Putamen (tissue), 1 donor: Measurements from ENCODE around the gene ALDOA.
"Not testable (repeated sequence)": the region's sequence is repeated elsewhere in the genome, so short reads cannot be mapped to it uniquely, and the experiment has no call there.

Experiments
- DNase-seq: peaks from one replicate; pipeline ENCODE4 v3.0.0-alpha.2; 2016; ENCODE audit warnings: low spot score

The ALDOA gene

DNA sequence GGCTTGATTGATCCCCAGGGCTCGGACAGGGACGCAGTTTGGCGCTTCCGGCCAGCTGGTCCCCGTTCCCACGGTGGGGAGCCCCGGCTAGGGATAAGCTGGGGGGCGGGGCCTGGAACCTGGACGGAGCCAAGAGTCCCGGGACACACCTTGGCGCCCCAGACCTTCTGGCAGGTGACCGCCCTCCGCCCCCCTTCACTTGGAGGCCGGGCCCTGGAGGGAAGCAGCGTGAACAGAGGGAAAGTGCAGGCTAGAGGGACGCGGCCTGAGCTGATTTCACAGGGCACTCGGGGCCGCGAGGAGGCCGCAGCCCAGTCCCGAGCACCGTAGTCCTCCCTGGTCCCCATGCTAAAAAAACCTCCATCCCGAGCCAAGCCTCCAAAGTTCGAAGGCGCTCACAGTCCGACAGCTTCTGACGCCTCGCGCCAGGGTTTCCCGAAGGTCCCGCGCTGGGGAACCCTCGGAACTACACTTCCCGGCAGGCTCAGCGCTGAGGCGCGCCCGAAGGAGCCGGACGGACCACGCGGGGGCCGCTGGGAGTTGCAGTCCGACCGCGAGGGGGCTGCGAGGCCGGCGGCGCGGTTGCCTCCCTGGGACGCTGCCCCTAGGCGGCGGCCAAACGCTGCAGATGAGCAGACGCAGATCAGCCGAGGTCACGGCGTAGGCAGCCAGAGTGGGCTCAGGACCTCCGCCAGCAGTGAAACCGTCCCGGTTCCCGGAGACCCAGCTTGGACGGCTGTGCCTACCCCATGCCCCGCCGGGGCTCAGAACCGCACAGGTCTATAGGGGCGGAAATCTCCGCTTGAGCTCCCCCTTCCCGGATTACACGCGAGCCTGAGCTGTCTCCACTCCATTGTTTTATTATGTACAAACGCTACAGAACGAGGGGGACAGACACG is 26.2 kb downstream of the ALDOA start, which contains the start of gene TBX6:
TSS of gene TBX6 (minus strand) at position 451 of the 899 bp plus-strand sequence. CDS start 731 bp downstream, outside the sequence.
- DNase-seq, result peak; percentile 91

DNA sequence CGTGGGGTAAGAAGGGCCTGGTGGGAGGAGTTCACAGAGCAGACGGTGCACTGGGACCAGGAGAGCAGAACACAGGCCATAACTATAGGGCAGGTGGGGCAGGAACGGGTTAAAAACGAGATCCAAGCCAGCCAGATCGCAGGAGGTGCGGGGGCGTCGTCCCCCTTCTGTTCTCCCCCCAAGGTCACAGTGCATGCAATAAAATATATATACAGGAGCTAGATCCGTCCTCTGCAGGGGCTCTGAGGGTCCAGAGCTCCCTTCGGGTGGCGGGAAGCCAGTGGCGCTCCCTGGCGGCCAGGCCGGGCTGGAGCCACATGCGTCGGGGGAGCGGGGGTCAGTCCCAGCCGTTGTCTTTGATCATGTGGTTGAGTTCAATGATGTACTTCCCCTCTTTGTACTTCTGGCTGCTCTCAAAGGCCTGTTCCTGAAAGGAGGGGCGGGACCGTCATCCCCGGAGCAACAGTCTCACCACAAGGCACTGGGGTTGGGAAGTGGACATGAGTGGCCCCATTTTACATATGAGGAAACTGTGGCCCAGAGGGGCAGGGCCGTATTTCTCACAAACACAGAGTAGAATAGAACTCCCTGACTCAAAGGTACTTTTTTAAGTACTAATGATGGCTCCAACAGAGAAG is 26.9 kb downstream of the ALDOA start:
- DNase-seq, result peak; percentile 81

DNA sequence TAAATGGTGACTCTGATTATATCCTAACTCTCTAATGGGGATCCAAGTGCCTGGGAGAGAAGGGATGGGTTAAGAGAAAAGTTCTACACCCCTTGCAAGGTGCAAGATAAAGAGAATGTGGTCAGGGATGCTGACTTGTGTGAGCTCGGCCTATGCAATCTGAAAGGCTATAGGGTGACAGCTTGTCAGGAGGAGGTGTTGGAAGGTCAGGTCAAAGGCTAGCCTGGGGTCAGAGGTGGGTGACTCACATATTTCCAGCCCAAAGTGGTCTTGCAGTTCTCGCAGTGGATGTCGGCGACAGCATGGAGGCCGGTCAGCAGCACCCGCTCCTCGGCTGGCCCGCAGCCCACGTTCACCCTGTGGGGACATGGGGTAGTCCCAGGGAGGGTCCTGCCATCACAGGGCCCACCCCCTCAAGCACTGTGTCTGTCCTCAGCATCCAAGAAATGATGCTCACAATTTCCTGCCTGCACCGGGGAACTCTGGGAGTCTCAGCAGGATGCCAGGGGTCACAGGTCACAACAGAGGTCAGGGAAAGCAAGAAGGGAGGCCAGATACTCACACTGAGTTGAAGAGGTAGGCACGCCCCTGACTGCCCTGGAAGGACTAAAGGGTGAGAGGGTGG is 29.1 kb downstream of the ALDOA start:
- no peak for DNase-seq

DNA sequence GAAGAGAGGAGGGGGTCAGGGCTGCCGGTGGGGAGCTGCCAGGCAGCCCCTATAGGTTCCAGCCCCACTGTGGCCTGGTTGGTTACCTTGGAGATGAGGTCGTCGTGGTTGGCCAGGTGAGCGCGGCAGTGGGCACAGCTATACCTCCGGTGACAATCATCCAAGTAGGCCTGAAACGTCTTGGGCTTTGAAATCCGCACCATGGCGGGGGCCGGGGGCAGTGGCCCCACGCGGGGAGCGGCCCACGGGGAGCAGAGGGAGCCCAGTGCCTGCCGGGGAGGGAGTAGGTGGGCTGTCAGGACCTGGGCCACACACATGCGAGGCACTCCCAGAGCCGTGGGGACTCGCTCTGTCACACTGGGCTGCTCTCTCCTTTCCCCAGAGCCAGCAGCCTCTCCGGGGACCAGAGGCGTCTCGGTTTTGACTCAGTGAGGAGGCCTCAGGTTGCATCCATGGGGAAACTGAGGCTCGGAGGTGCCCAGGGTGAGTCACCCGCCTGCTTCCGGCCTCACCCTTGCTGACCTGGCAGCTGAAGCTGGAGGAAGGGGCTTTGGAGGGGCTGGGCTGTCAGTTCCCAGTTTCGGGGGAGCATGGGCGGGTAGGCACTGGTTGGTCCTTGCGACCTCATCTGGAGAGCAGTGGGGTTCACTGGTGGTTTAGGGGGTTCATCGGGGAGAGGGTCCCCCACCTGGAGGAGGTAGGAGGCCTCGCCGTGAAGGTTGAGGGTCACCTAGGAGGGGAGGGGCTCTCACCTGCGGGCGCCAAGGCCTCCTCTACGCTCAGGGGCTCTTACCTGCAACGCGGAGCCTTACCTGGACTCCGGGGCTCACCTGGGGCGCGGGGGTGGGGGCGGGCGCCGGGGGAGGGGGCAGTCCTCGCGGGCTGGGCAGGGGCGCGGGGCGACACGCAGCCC is 29.9 kb downstream of the ALDOA start:
- no peak for DNase-seq

DNA sequence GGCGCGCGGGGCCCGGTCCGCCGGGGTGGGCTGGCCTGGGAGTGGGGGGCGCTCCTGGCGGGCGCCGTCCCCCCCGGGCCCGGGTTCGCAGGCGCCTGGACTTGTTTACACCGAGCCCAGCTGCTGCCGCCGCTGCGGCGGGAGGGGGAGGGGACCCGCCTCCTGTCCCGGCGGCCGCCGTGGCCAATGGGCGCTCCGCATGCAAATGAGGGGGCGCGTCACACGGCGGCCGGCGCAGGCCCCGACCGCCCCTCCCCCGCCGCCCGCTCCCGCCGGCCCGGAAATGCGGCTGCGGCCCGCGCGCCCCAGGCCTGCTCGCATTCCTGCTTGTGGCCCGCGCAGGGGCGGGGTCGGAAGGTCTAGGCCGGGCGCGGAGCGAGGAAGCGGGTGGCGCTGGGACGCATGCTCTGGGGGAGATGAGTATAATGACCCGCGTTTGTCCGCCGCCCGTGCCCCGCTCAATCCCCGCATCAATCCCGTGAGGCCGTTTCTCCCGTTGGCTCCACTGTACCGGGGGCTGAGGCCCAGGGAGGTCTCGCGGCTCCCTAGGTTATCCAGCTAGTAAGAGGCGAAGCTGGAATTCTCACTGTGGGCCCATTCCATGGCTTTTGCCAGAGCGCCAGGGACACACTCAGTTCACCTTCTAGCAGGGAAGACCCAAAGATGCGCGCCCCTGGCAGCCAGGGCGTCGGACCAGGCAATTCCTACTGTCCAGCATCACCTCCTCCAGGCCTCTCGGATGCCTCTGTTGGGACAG is 30.7 kb downstream of the ALDOA start, which contains the start of gene YPEL3:
TSS of gene YPEL3 (minus strand) at position 109 of the 757 bp plus-strand sequence. CDS start 731 bp downstream, outside the sequence.
- peak; percentile 91 for DNase-seq

DNA sequence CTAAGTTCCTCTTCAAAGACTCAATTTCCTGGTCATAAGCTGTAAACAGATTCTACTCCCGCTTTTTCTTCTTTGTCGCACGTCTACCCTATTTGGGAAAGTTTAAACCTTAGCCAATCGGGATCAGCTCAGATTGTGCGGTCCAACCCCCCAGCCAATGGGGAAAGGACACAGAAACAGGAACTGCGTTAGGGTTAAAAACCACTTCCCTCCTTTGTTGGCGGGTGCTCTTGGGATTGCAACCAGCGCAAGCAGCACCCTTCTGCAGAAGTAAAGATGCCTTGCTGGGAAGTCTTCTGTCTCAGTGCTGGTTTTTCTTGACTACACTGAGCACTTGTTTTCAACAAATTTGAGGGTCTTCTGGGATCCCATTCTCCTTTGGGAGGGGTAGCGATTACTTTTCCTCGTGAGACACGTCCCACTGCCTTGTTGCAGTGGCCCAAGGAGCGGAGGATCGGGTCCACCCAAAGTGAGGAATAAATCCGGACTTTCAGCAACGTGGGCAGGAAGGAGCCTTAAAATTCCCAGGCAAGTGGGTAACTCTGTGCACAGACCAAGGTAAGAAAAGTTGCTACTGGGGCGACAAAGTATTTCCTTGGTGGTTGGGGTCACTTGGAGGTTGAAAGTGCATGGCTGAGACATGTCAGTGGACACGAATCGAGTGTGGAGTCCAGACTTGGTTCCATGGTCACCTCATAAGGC is 31.5 kb downstream of the ALDOA start:
- DNase-seq, result no peak

DNA sequence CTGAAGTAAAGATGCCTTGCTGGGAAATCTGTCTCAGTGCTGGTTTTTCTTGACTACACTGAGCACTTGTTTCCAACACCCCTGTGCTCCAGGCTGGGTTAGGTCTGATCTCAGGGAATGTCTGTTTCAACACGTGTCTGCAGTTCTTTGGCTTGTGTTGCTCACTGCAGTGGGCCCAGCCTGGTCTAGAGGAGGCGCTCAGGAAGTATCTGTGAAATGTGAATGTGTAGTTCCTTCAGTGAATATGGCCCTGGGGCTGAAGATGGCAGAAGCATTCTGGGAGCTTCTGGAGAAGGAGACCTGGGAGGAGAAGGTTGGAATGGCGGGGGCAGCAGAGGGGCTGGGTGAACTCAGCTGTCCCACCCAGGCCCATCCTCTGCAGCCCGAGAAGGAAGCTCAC is 38.5 kb downstream of the ALDOA start:
- no peak for DNase-seq

DNA sequence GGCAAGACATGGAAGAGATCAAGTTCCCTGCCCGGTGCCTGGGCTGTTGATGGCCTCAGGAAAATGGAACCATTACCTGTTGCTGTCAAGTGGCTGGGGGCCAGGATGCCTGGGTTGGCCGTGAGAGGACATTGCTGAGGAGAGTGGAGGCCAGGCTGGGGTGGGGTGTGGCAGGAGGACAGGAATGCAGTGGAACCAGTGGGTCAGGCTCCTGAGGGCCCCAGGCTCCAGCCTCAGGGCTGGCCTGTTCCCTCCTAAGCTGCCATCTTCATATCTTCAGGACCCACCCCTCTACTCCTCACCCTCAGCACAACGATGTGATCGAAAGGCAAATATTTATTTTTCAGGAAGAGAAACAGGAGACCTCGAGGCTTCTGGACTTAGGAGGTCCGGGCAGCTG is 38.9 kb downstream of the ALDOA start:
- DNase-seq, result no peak

DNA sequence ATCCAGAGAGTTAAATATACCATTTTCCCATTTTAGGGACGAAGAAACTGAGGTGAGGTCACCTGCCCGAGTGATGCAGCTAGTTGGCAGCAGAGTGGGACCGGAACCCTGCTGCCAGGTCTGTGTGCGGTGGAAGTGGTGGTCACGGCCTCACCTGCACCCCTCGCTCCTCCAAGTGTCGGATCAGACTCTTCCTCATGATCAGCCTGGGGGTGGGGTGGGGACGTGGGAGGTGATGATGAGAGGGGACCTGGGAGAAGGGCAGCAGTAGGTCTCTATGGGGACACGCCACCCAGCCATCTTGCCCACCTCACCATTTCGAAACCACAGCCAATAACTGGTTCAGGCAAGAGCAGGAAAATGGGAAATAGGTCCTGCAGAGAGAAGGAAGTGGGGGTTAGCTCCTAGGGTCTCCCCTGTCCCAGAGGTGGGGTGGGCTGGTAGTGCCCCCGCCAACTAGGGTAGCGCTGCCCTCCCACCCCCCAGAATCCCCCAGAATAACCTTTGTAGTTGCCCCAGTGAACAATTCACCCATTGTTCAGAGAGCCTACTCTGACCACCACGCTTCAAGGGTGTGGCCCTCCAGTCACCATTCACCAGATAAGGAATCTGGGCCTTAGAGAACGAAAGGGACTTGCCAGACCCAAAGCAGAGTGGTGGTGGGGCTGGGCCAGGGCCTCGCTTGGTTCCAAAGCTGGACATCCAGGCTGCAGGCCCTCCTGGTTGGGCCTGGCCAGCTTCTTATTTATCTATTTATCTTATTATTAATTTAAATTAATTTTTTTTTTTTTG is 42.7 kb downstream of the ALDOA start:
- DNase-seq, result no peak

DNA sequence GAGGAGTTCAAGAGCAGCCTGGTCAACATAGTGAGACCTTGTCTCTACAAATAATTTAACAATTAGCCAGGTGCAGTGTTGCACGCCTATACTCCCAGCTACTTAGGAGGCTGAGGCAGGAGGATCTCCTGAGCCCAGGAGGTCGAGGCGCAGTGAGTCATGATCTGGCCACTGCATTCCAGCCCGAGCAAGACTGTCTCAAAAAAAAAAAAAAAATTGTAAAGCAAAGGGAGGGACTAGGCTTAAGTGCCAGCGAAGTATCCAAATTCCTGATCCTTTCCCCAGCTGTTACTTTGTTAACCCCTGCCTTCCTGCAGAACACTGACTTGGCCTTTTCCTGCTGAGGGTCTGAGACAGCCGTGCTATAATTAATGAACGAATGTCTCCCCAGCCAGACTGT is 45.1 kb downstream of the ALDOA start:
- DNase-seq, result no peak

DNA sequence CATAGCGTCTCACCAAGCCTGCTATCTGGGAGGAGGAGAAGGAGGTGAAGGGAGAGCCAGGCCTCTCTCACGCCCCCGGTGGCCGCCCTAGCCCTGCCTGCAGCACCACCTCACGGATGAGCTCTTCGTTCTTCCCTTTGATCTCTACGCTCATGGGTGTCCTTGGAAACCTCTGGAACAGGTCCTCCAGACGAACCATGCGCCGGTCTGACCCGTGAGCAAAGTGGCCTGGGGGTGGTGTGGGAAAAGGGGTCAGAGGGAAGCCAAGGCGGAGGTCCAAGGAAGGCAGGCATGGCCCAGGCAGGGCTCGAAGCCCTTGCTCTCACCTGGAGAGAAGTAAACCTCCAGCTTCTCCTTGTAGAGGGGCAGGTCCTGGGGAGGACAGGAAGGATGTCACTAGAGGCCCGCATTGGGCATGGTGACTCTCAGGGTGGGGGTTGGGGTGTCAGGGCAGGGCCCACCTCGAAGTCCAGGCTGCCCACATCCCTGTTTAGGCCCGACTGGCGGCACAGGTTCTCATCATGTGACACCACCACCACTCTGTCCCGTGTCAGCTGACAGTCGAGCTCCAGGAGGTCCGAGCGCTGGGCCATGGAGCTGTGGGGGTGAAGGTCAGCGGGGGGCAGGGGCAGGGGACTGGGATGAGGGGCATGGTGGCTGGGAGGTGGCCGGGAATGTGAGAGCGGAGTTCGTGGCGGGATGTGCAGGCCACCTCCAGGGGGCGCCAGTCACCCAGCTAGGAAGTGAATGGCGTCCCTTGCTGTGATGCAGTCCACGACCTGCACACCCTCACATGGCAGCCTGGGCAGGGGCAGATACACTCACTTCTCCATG is 46.9 kb downstream of the ALDOA start:
- no peak for DNase-seq

DNA sequence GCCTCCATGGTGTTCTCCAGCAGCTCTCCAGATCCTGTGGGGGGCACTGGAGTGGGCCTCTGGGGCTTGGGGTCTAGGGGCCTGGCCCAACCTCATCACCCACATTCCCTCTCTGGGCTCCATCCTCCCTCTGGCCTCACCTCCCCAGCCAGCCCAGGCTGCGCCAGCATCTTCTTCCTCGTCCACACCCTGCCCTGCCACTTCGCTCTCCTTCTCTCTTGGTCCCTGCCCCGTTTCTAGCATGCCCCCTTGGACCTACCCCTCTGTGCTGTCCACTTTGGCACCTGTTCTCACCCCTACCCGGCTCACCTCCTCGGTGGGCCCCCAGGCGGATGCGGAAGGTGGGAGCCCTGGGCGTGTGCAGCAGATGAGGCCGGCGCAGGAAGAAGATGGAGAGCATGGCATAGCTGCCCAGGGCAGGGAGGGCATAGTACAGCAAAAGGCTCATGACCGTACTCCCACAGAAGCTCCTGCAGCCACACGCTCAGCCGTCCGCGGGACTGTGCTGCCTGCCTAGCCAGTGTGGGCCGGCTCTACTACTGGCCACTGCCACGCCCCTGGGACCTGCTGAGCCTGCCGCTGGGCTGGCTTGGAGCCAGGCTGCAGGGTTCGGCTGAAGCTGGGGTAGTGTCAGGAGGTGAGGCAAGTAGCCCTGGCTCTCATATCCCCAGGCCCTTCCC is 47.6 kb downstream of the ALDOA start, which contains the start of gene GDPD3:
TSS of gene GDPD3 (minus strand) at position 507 of the 680 bp plus-strand sequence. CDS start at position 448, 59 bp downstream.
- DNase-seq, result no peak

DNA sequence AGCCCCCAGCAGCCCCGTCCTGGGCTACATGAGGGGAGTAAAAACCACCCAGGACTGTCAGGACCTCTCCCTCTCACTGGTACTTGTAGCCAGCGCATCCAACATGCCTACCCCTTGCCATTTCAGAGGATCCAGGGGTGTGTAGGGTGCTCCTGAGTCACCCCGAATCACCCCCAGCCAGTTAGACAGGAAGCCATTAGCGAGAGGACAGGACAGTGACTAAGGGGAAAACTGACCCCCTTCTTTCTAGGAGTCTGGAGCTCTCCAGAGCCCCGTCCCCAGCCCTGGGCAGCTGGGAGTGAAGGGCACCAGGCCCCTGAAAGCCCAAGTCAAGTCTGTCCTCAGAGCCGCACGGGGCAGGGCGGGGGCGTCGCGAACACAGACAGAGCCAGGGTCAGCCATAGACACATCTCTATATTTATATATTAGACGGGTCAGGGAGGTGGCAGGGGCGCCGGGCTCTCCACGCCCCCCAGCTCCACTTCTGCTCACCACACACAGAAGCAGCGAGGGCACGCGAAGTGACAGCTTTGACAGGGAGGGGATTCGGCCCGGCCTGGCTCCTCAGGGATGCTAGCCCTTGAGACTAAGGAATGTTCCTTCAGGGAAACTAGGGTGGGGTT is 48.3 kb downstream of the ALDOA start:
- DNase-seq, result no peak

DNA sequence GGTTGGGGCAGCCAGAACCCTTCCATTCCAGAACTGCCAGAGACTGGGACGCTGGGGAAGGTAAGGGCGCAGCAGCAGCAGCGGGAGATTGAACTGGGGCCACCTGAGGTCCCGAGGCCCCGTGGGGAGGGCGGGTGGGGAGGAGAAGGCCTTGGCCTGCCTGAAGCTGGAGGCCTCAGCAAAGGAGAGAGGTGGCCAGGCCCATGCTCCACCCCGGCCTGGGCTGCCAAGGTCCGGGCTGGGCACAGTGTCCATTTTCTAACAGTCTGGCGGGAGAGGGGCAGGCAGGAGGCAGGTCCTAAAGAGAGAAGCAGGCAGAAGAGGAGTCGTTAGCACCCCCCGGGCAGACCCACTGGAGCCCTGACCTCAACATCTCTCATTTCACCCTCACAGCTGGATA is 48.9 kb downstream of the ALDOA start:
- DNase-seq, result no peak

DNA sequence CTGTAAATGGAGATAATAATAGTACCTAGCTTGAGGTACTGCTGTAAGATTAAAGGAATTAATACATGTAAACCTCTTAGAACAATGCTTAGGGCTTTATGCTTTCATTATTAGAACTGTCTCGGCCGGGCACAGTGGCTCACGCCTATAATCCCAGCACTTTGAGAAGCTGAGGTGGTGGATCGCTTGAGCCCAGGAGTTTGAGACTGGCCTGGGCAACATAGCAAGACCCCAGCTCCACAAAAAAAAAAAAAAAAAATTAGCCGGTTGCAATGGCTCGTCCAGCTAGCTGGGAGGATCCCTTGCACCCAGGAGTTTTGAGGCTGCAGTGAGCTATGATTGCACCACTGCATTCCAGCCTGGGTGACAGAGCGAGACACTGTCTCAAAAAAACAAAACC is 49.3 kb downstream of the ALDOA start:
- not testable (repeated sequence) for DNase-seq

DNA sequence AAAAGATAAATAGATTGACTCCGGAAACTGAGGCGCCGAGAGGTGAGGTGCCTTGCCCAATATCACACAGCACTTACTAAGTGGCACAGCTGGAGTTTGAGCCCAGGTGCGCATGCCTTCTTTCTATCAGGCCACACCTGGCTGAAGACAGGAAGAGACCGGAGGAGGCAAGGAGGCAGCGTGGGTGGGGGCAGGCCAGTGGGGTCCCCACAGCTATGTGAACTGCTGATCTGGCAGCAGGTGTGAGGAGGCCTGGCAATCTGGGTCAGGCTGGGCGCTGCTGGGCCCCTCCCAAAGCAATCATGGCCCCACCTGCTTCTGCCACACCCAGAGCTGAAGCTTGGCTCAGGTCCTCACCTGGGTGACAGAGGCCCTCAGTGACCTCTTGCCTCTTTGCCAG is 49.7 kb downstream of the ALDOA start:
- DNase-seq, result no peak
